H1 (cell line): ENCODE data around the gene CAPN8. TPM values are rescaled to one million over a fixed set of nuclear protein-coding genes. Genes with fewer than 3 reads are reported as not detected.
A peak's percentile ranks its signal among the peaks of the same experiment; 100 is the strongest.

Experiments used
- CTCF ChIA-PET: fragments of 300-600 bp; sonication (Branson Sonifier 250); formaldehyde crosslinking; loops from one replicate; lab custom pipeline; 2021; ENCODE audit not compliant: partially characterized antibody; lab: Charles Lee
- POLR2A ChIA-PET: fragments of 300-600 bp; sonication (Branson Sonifier 250); formaldehyde crosslinking; loops from one replicate; lab custom pipeline; 2021; ENCODE audit warnings: inconsistent platforms; ENCODE audit not compliant: partially characterized antibody; lab: Charles Lee
- DNase-seq, 2 experiments: peaks; one replicate each; pipeline versions ENCODE4 v3.0.0 to v3.0.0-alpha.2; 2010 to 2022; ENCODE audit warnings: low spot score in 2 of 2, low read depth in 1 of 2, mixed read lengths in 1 of 2
- FAIRE-seq: peaks from 2 replicates; lab custom pipeline; 2011; peaks lifted over from hg19 to GRCh38; lab: Jason Lieb, UNC
- H2AFZ ChIP-seq: 2 replicates; pipeline ENCODE4 v1.8.1; 2012; ENCODE audit warnings: low read length, inconsistent platforms
- H2AK5ac ChIP-seq: 2 replicates; pipeline ENCODE4 v1.6.1; 2013; ENCODE audit warnings: low read depth, low read length
- H2BK120ac ChIP-seq: replicated peaks from 2 replicates; pipeline ENCODE3; 2013; ENCODE audit warnings: low read depth, low read length, inconsistent platforms
- H2BK12ac ChIP-seq: 2 replicates; pipeline ENCODE4 v1.6.1; 2013; ENCODE audit warnings: low read depth, low read length
- H2BK15ac ChIP-seq: 2 replicates; pipeline ENCODE4 v1.6.1; 2013; ENCODE audit warnings: low read length
- H2BK20ac ChIP-seq: 2 replicates; pipeline ENCODE4 v1.6.1; 2013; ENCODE audit warnings: low read length
- H2BK5ac ChIP-seq: 2 replicates; pipeline ENCODE4 v1.6.1; 2013; ENCODE audit warnings: low read depth, low read length
- H3K14ac ChIP-seq: 2 replicates; pipeline ENCODE4 v1.6.1; 2013; ENCODE audit warnings: inconsistent platforms; ENCODE audit not compliant: insufficient read length
- H3K18ac ChIP-seq: 2 replicates; pipeline ENCODE4 v1.6.1; 2013; ENCODE audit warnings: low read length; ENCODE audit errors: extremely low read depth
- H3K23ac ChIP-seq: 2 replicates; pipeline ENCODE4 v1.6.1; 2013; ENCODE audit warnings: inconsistent platforms; ENCODE audit not compliant: insufficient read length
- H3K23me2 ChIP-seq: 2 replicates; pipeline ENCODE4 v1.6.1; 2013; ENCODE audit warnings: low read depth, low read length
- H3K27ac ChIP-seq: 2 replicates; pipeline ENCODE4 v1.6.1; 2011; ENCODE audit warnings: low read depth, low read length, inconsistent platforms
- H3K27me3 ChIP-seq, 4 experiments: replicated peaks in 1 of 4; 1 replicate in 1 of 4; 2 replicates in 3 of 4; pipeline versions ENCODE4 v1.6.1 to v1.8.1; 2011 to 2013; ENCODE audit warnings: low read length in 3 of 4, mild to moderate bottlenecking in 3 of 4, inconsistent platforms in 2 of 4, mixed read lengths in 2 of 4, moderate library complexity in 1 of 4; ENCODE audit not compliant: control insufficient read depth in 3 of 4, insufficient read depth in 3 of 4; ENCODE audit errors: extremely low read depth in 1 of 4
- H3K36me3 ChIP-seq, 4 experiments: 2 replicates each; pipeline versions ENCODE4 v1.6.1 to v1.8.1; 2011 to 2013; ENCODE audit warnings: mild to moderate bottlenecking in 4 of 4, low read length in 3 of 4, moderate library complexity in 2 of 4, control low read depth in 1 of 4, inconsistent platforms in 1 of 4; ENCODE audit not compliant: insufficient read depth in 4 of 4, control insufficient read depth in 2 of 4
- H3K4ac ChIP-seq: replicated peaks from 2 replicates; pipeline ENCODE3; 2013; ENCODE audit warnings: low read length, low read depth, mixed read lengths, inconsistent platforms; ENCODE audit not compliant: insufficient read length
- H3K4me1 ChIP-seq, 4 experiments: replicated peaks in 1 of 4; 1 replicate in 1 of 4; 2 replicates in 3 of 4; pipeline versions ENCODE4 v1.6.1 to v1.8.1; 2011 to 2013; ENCODE audit warnings: low read length in 3 of 4, inconsistent platforms in 2 of 4, mixed read lengths in 1 of 4; ENCODE audit not compliant: insufficient read depth in 4 of 4, control insufficient read depth in 3 of 4
- H3K4me2 ChIP-seq, 2 experiments: 2 replicates each; pipeline versions ENCODE4 v1.6.1 to v1.8.1; 2011 to 2013; ENCODE audit warnings: low read depth in 2 of 2, low read length in 2 of 2, control low read depth in 1 of 2, inconsistent platforms in 1 of 2, mild to moderate bottlenecking in 1 of 2; ENCODE audit not compliant: insufficient read depth in 1 of 2
- H3K4me3 ChIP-seq, 4 experiments: fragments of 200-600, 300-600 bp in 1 of 4; sonication (generic), shearing (Covaris generic), sonication (Bioruptor Twin) in 1 of 4; 2 replicates each; pipeline versions ENCODE4 v1.5.1 to v1.8.1; 2011 to 2016; ENCODE audit warnings: low read length in 4 of 4, low read depth in 3 of 4, control low read depth in 2 of 4, inconsistent platforms in 2 of 4, mild to moderate bottlenecking in 2 of 4, mixed read lengths in 1 of 4, moderate library complexity in 1 of 4; ENCODE audit not compliant: insufficient read depth in 2 of 4; ENCODE audit errors: extremely low read depth in 1 of 4
- H3K56ac ChIP-seq: replicated peaks from 2 replicates; pipeline ENCODE3; 2013; ENCODE audit warnings: low read depth, mild to moderate bottlenecking, mixed read lengths, low read length, inconsistent platforms; ENCODE audit not compliant: insufficient read length
- H3K79me1 ChIP-seq: 2 replicates; pipeline ENCODE4 v1.6.1; 2013; ENCODE audit warnings: low read depth, low read length, control low read depth
- H3K79me2 ChIP-seq, 2 experiments: 2 replicates each; pipeline versions ENCODE4 v1.6.1 to v1.8.1; 2012 to 2013; ENCODE audit warnings: low read length in 2 of 2, mild to moderate bottlenecking in 2 of 2, inconsistent platforms in 1 of 2; ENCODE audit not compliant: insufficient read depth in 2 of 2, control insufficient read depth in 1 of 2
- H3K9ac ChIP-seq, 4 experiments: replicated peaks in 1 of 4; 1 replicate in 1 of 4; 2 replicates in 3 of 4; pipeline versions ENCODE4 v1.6.1 to v1.8.1; 2011 to 2013; ENCODE audit warnings: low read depth in 3 of 4, low read length in 3 of 4, control low read depth in 2 of 4, mild to moderate bottlenecking in 2 of 4, moderate library complexity in 2 of 4, inconsistent platforms in 1 of 4; ENCODE audit errors: extremely low read depth in 1 of 4
- H3K9me3 ChIP-seq, 2 experiments: 2 replicates each; pipeline versions ENCODE4 v1.6.1 to v1.8.1; 2012 to 2013; ENCODE audit warnings: mild to moderate bottlenecking in 2 of 2, moderate library complexity in 2 of 2, control low read depth in 1 of 2, inconsistent platforms in 1 of 2, low read depth in 1 of 2, low read length in 1 of 2, mixed read lengths in 1 of 2; ENCODE audit not compliant: insufficient read depth in 2 of 2
- H4K20me1 ChIP-seq, 2 experiments: replicated peaks in 1 of 2; 2 replicates each; pipeline versions ENCODE3 to v1.8.1; 2011 to 2013; ENCODE audit warnings: inconsistent platforms in 2 of 2, low read length in 2 of 2, mild to moderate bottlenecking in 1 of 2; ENCODE audit not compliant: insufficient read depth in 2 of 2, control insufficient read depth in 1 of 2
- H4K5ac ChIP-seq: 2 replicates; pipeline ENCODE4 v1.6.1; 2013; ENCODE audit warnings: low read length, low read depth, mixed read lengths, inconsistent platforms; ENCODE audit not compliant: insufficient read length
- H4K8ac ChIP-seq: 2 replicates; pipeline ENCODE4 v1.8.0; 2013; ENCODE audit warnings: mild to moderate bottlenecking, moderate library complexity, low read length, inconsistent platforms; ENCODE audit not compliant: insufficient read depth; ENCODE audit errors: extremely low read depth
- H4K91ac ChIP-seq: replicated peaks from 2 replicates; pipeline ENCODE3; 2013; ENCODE audit warnings: low read length, mixed read lengths, inconsistent platforms; ENCODE audit not compliant: insufficient read length
- BRCA1 ChIP-seq: IDR thresholded peaks from 2 replicates; pipeline ENCODE4 v1.6.1; 2012; ENCODE audit warnings: low read depth, low read length, improper control_type of control experiment
- CBX8 ChIP-seq: fragments of 300-800, 300-1000 bp; sonication (generic); IDR thresholded peaks from 2 replicates; pipeline ENCODE4 v1.7.1; 2016; ENCODE audit warnings: low read depth, low read length, borderline replicate concordance
- CEBPB ChIP-seq: IDR thresholded peaks from 2 replicates; pipeline ENCODE4 v1.6.1; 2012; ENCODE audit warnings: low read depth, low read length
- EP300 ChIP-seq, 2 experiments: IDR thresholded peaks; 1 replicate in 1 of 2; 2 replicates in 1 of 2; pipeline ENCODE4 v1.6.1; 2011 to 2012; ENCODE audit warnings: low read depth in 2 of 2, low read length in 2 of 2, mild to moderate bottlenecking in 2 of 2, borderline replicate concordance in 1 of 2, inconsistent platforms in 1 of 2, moderate library complexity in 1 of 2
- JUND ChIP-seq: IDR thresholded peaks from 2 replicates; pipeline ENCODE4 v1.6.1; 2011; ENCODE audit warnings: mild to moderate bottlenecking, improper control_type of control experiment, low read length
- RAD21 ChIP-seq, 2 experiments: IDR thresholded peaks in 1 of 2; conservative IDR thresholded peaks in 1 of 2; 2 replicates each; pipeline ENCODE4 v1.6.1; 2011; ENCODE audit warnings: low read depth in 2 of 2, low read length in 2 of 2, improper control_type of control experiment in 1 of 2, inconsistent platforms in 1 of 2, mild to moderate bottlenecking in 1 of 2, moderate library complexity in 1 of 2
- RBBP5 ChIP-seq: IDR thresholded peaks from 2 replicates; pipeline ENCODE4 v1.7.1; 2012; ENCODE audit warnings: low read depth, mild to moderate bottlenecking, inconsistent platforms, low read length, moderate library complexity, borderline replicate concordance
- SUZ12 ChIP-seq: fragments of 200-600 bp; sonication (generic); IDR thresholded peaks from 2 replicates; pipeline ENCODE4 v1.6.1; 2012; ENCODE audit warnings: mild to moderate bottlenecking, inconsistent platforms, low read length, moderate library complexity, mixed read lengths
- TBP ChIP-seq: IDR thresholded peaks from 2 replicates; pipeline ENCODE4 v1.6.1; 2011; ENCODE audit warnings: low read depth, low read length, improper control_type of control experiment
- YY1 ChIP-seq: IDR thresholded peaks from 2 replicates; pipeline ENCODE4 v1.6.1; 2011; ENCODE audit warnings: low read depth, mild to moderate bottlenecking, low read length
- WGBS, 2 experiments: shearing (Covaris generic) in 1 of 2; methylation state at CpG; one replicate each; pipeline versions ENCODE4 v1.1.6 to v1.1.7; 2013 to 2015; ENCODE audit warnings: low lambda C conversion rate in 2 of 2, mixed read lengths in 2 of 2, inconsistent platforms in 1 of 2, low coverage in 1 of 2, missing lambda C conversion rate in 1 of 2; ENCODE audit not compliant: insufficient replicate concordance in 2 of 2, insufficient coverage in 1 of 2, insufficient read length in 1 of 2; ENCODE audit errors: extremely low coverage in 1 of 2, missing lambda C conversion rate in 1 of 2; 5-methylcytosine and 5-hydroxymethylcytosine counted together
- polyA plus RNA-seq, 7 experiments: library from polyadenylated mRNA; depleted of rRNA in 3 of 7; stranded (reverse) in 5 of 7; unstranded in 2 of 7; fragments of >200 nt in 5 of 7; fragments of 200-250 nt in 2 of 7; gene quantifications; 1 replicate in 5 of 7; 2 replicates in 1 of 7; 4 replicates in 1 of 7; pipeline versions ENCODE4 v1.2.1 to v1.2.3, GENCODE V29; 2011 to 2013; ENCODE audit warnings: missing spikeins in 2 of 7, mixed read lengths in 2 of 7
- total RNA-seq: library from RNA; stranded (reverse); fragmentation: NEBNext Ultra II Directional; extraction: Animal tissue kit (Norgen Biotek cat#: 25700); gene quantifications from 2 replicates; pipeline ENCODE4 v1.2.1, GENCODE V29; 2021

The CAPN8 gene
- total and polyA plus RNA-seq, 2 of the 8 experiments (the other 6 are each of a cell fraction or from before 2014, with no cell fraction given): 0.20 to 0.26 TPM

DNA sequence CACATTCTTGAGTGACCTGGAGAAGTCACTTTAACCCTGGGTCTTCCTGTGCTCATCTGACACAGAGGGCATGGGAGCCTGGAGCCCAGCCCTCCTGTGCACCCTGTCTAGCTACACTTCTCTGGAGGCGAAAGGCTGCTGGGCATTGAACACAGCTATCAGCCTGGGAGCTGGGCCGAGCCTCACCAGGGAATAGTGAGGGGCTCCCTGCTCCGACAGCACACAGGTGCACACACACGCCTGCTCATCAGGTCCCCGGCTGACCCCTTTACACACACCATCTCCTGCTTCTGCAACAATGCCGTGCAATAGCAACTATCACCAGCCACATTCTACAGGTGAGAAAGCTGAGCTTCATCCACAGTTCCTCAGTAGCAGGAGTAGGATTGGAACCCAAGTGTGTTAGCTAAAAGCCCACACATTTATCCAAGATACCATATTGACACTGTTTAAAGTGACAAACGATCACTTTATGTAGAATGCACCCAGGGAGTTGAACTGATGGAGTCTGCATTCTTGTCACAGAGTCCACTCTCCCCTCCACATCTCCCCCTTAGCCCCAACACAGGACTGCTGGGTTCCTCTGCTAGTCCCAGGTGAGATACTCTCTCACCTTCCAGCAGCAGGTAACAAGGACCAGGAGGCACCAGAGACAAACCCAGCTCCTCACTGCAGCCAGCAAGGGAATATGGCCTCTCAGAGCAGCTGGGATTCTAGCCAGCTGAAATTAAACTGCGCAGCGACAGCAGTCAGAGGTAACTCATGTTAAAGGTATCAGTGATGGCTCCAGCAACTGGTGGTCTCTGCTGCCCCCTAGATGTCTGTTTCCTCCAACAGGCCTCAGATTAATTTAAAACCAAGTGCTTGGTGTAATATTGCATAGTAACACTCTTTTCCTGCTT lies 18.3 kb upstream of the CAPN8 start:
- Histone ChIP-seq H3K23me2 (no peaks in the 10 kb centered on the region), H3K27me3 (no peaks in the 10 kb centered on the region), H2BK15ac (no peak overlapping the region), H3K9me3 (no peaks in the 10 kb centered on the region), H4K91ac (no peak overlapping the region), H3K4me3 (no peak overlapping the region), H3K79me2 (no peaks in the 10 kb centered on the region), H3K14ac (no peak overlapping the region), H3K18ac (no peak overlapping the region), H2BK5ac (no peak overlapping the region), H3K56ac (no peak overlapping the region), H2AFZ (peak overlapping the region; percentile 97), H2AK5ac (no peak overlapping the region), H3K4me2 (no peak overlapping the region), H4K8ac (no peak overlapping the region), H3K36me3 (no peaks in the 10 kb centered on the region), H3K4ac (no peak overlapping the region), H3K27ac (no peak overlapping the region), H3K79me1 (no peaks in the 10 kb centered on the region), H4K5ac (no peak overlapping the region), H4K20me1 (no peaks in the 10 kb centered on the region), H3K4me1 (no peaks in the 10 kb centered on the region), H3K9ac (no peak overlapping the region), H3K23ac (no peak overlapping the region), H2BK20ac (no peak overlapping the region), H2BK120ac (no peak overlapping the region), H2BK12ac (no peak overlapping the region)
- CTCF ChIA-PET: interaction anchor here (0.7 to 4.6 kb wide), 70 partner anchors 9 to 892 kb away, joined by 3 to 60 read pairs (median 4); partner anchors contain the start of genes SUSD4 and TLR5
- WGBS, 2 experiments: 71% methylated on average over 9 of the region's 9 CpGs; no CpG with 5 or more reads in 1 of the 2 experiments
- peak in 1 of 2 experiments; percentile 78 for DNase-seq
- POLR2A ChIA-PET: interaction anchor here (1.4 kb wide), 1 partner anchor 13 kb away, joined by 3 read pairs; no protein-coding TSS in a partner anchor
- FAIRE-seq: peak; percentile 70
- no peak for TF ChIP-seq RBBP5
- no peak for TF ChIP-seq TBP
- TF ChIP-seq YY1: 0 out of 2 replicates have a peak, but pooled peaks have one; percentile 21
- TF ChIP-seq CEBPB: no peak
- no peak for TF ChIP-seq BRCA1
- TF ChIP-seq JUND: no peak
- peak; percentile 97 to 98 for TF ChIP-seq RAD21 (IDR thresholded peaks at IDR 0.05 in 1 of 2, conservative IDR thresholded peaks at IDR 0.05 in 1 of 2; ENCODE audit: low read depth in 2 of 2, low read length in 2 of 2)
- no peak for TF ChIP-seq EP300 (IDR thresholded peaks at IDR 0.05; ENCODE audit: borderline replicate concordance in 1 of 2, low read depth in 2 of 2, low read length in 2 of 2)
- TF ChIP-seq SUZ12: no peak
- TF ChIP-seq CBX8: no peak
